A673 (cell line): Measurements from ENCODE around the gene AGAP5. TPM values are rescaled to one million over a fixed set of nuclear protein-coding genes. Genes with fewer than 3 reads are reported as not detected.
"Not testable (repeated sequence)": the region's sequence is repeated elsewhere in the genome, so short reads cannot be mapped to it uniquely, and the experiment has no call there.

Experiments
- Bru-seq: library from RNA; stranded (reverse); fragments of 400-500 nt; gene quantifications from one replicate; lab custom pipeline; 2021; lab: Mats Ljungman, UMichigan
- BruChase-seq, 2 experiments: library from RNA; stranded (reverse); fragments of 400-500 nt; gene quantifications; one replicate each; lab custom pipeline; 2021; lab: Mats Ljungman, UMichigan
- BruUV-seq: library from RNA; stranded (reverse); fragments of 400-500 nt; replicated peaks from 2 replicates; lab custom pipeline; 2021; lab: Mats Ljungman, UMichigan
- CTCF ChIA-PET: fragments of 300-600 bp; sonication (Branson Sonifier 250); formaldehyde crosslinking; loops from one replicate; lab custom pipeline; 2022; ENCODE audit warnings: antibody characterized with exemption; lab: Charles Lee
- POLR2A ChIA-PET: fragments of 300-600 bp; sonication (Branson Sonifier 250); formaldehyde crosslinking; loops from one replicate; lab custom pipeline; 2022; ENCODE audit warnings: antibody characterized with exemption; ENCODE audit not compliant: low non-redundant PET; lab: Charles Lee
- DNase-seq: peaks from one replicate; pipeline ENCODE4 v3.0.0-alpha.2; 2015; ENCODE audit warnings: low spot score
- H3K27ac ChIP-seq: fragments of 200-600 bp; sonication (generic); 2 replicates; pipeline ENCODE4 v1.5.1; 2016; ENCODE audit warnings: mixed run types, low read depth, mild to moderate bottlenecking, mixed read lengths, antibody characterized with exemption, low read length; ENCODE audit not compliant: poor library complexity, severe bottlenecking
- H3K27me3 ChIP-seq: fragments of 200-600 bp; sonication (generic); replicated peaks from 2 replicates; pipeline ENCODE4 v1.6.1; 2017; ENCODE audit warnings: mixed run types, low read depth, mild to moderate bottlenecking, mixed read lengths, antibody characterized with exemption, low read length; ENCODE audit not compliant: insufficient read depth, poor library complexity
- H3K36me3 ChIP-seq: fragments of 200-600 bp; sonication (generic); 2 replicates; pipeline ENCODE4 v1.6.1; 2016; ENCODE audit warnings: mixed run types, mild to moderate bottlenecking, mixed read lengths, antibody characterized with exemption, low read length; ENCODE audit not compliant: insufficient read depth, poor library complexity, severe bottlenecking
- H3K4me1 ChIP-seq: fragments of 200-600 bp; sonication (generic); 2 replicates; pipeline ENCODE4 v1.6.1; 2017; ENCODE audit warnings: mixed run types, mild to moderate bottlenecking, mixed read lengths, antibody characterized with exemption, low read length; ENCODE audit not compliant: insufficient read depth, poor library complexity, severe bottlenecking
- H3K4me3 ChIP-seq: fragments of 200-600 bp; sonication (generic); 2 replicates; pipeline ENCODE4 v1.5.1; 2016; ENCODE audit warnings: low read depth, mixed run types, mild to moderate bottlenecking, mixed read lengths, low read length; ENCODE audit not compliant: poor library complexity, severe bottlenecking
- H3K9me3 ChIP-seq: fragments of 200-600 bp; sonication (generic); 2 replicates; pipeline ENCODE4 v1.6.1; 2016; ENCODE audit warnings: mixed run types, low read depth, mild to moderate bottlenecking, mixed read lengths, antibody characterized with exemption, low read length; ENCODE audit not compliant: poor library complexity, severe bottlenecking
- CTCF ChIP-seq: fragments of 300-800, 200-600 bp; sonication (generic); conservative IDR thresholded peaks from 2 replicates; pipeline ENCODE4 v1.5.1; 2017; ENCODE audit warnings: low read depth, mild to moderate bottlenecking, antibody characterized with exemption, low read length, moderate library complexity, mixed read lengths
- EZH2 ChIP-seq: fragments of 200-600 bp; sonication (generic); IDR thresholded peaks from 2 replicates; pipeline ENCODE4 v1.6.1; 2017; ENCODE audit warnings: borderline replicate concordance, low read depth, mild to moderate bottlenecking, mixed read lengths, antibody characterized with exemption, low read length; ENCODE audit not compliant: poor library complexity, severe bottlenecking
- intact Hi-C: fragments of 100-400 bp; cut with micrococcal nuclease; formaldehyde crosslinking; loops from one replicate; pipeline ENCODE4 v1.10.0; 2022; ENCODE audit not compliant: unreplicated experiment
- long read RNA-seq: library from polyadenylated mRNA; stranded (forward); transcript quantifications from one replicate; pipeline ENCODE4 v2.0.0, GENCODE V29; 2022
- total RNA-seq: library from RNA; stranded (reverse); gene quantifications from 2 replicates; pipeline ENCODE4 v1.2.3, GENCODE V29; 2021

AGAP5 gene
- total RNA-seq = 5.7 and 6.4 TPM in 2 replicates
- percentile 54 among the genes with signal in this experiment for Bru-seq, nascent RNA
- percentile 71 among the genes with signal in this experiment for BruChase-seq, experiment 1, labeled RNA remaining after a 2-hour chase
- BruChase-seq, experiment 2, labeled RNA remaining after a 6-hour chase = percentile 77 among the genes with signal in this experiment
- long read RNA-seq, partial matches to known transcripts = 1 of 2 reads
- long read RNA-seq, other reads (novel, unspliced or antisense) = 0 of 2 reads

GRCh38 chr10:73697675-73698159, at the start of gene AGAP5:
TSS of gene AGAP5 (minus strand) at chr10:73698109. CDS start at chr10:73697755, 354 bp downstream.
- CTCF ChIA-PET, H3K4me3 ChIP-seq, H3K27ac ChIP-seq, H3K27me3 ChIP-seq, H3K4me1 ChIP-seq, POLR2A ChIA-PET, H3K36me3 ChIP-seq, intact Hi-C loops, BruUV-seq, DNase-seq, H3K9me3 ChIP-seq: not testable (repeated sequence)

GRCh38 chr10:73746721-73747120, 48.8 kb upstream of the AGAP5 start:
- intact Hi-C loops = no loop called here
- Histone ChIP-seq H3K27me3 (no peaks in the 10 kb centered on the region), H3K4me1 (peaks cover 6% of the 10 kb centered on the region), H3K36me3 (peaks cover 31% of the 10 kb centered on the region), H3K4me3 (no peak overlapping the region), H3K9me3 (no peaks in the 10 kb centered on the region), H3K27ac (no peak overlapping the region)
- TF ChIP-seq EZH2 (no peak), CTCF (no peak)
- ChIA-PET CTCF (no interaction called here), POLR2A (interaction anchor here (0.7 kb wide), 1 partner anchor 25 kb away, joined by 3 read pairs; a partner anchor contains a TSS)
- DNase-seq = no peak
- no TSS peak for BruUV-seq

GRCh38 chr10:73744664-73744975, 46.7 kb upstream of the AGAP5 start:
- TSS peak; percentile 83 for BruUV-seq
- H3K4me3 ChIP-seq = peak overlapping the region; percentile 79
- peaks cover 6% of the 10 kb centered on the region for H3K4me1 ChIP-seq
- H3K27me3 ChIP-seq = no peaks in the 10 kb centered on the region
- POLR2A ChIA-PET = no interaction called here
- CTCF ChIA-PET = no interaction called here
- H3K36me3 ChIP-seq = peaks cover 12% of the 10 kb centered on the region
- DNase-seq = peak; percentile 78
- intact Hi-C loops = no loop called here
- no peaks in the 10 kb centered on the region for H3K9me3 ChIP-seq
- no peak for TF ChIP-seq EZH2
- peak overlapping the region; percentile 93 for H3K27ac ChIP-seq

GRCh38 chr10:73743905-73744663, 46.2 kb upstream of the AGAP5 start, which contains the start of gene SEC24C:
TSS of gene SEC24C (plus strand) at chr10:73744372. CDS start at chr10:73746833, 2,461 bp downstream.
- CTCF ChIA-PET = no interaction called here

More at GRCh38 chr10:73743905-73744663, 46.2 kb upstream of the AGAP5 start, which contains the start of gene SEC24C:
- POLR2A ChIA-PET = interaction anchor here (0.5 to 0.6 kb wide), 2 partner anchors 491 to 570 kb away, joined by 3 to 6 read pairs; no protein-coding TSS in a partner anchor
- peak within 1 kb of the TSS; percentile 93 for H3K27ac ChIP-seq
- H3K9me3 ChIP-seq = no peaks in the 10 kb centered on the region
- TF ChIP-seq EZH2 (no peak), CTCF (no peak)
- intact Hi-C loops = no loop called here
- peak within 1 kb of the TSS; percentile 79 for H3K4me3 ChIP-seq
- peaks cover 12% of the 10 kb centered on the region for H3K36me3 ChIP-seq
- no TSS peak for BruUV-seq
- peaks cover 6% of the 10 kb centered on the region for H3K4me1 ChIP-seq
- H3K27me3 ChIP-seq = no peaks in the 10 kb centered on the region
- peak; percentile 98 for DNase-seq
